OCI-LY7 (cell line): Measurements from ENCODE around the gene BAIAP2. TPM values are rescaled to one million over a fixed set of nuclear protein-coding genes. Genes with fewer than 3 reads are reported as not detected.

Experiments used
- BruUV-seq: library from RNA; stranded (reverse); fragments of 400-500 nt; replicated peaks from 2 replicates; lab custom pipeline; 2021; lab: Mats Ljungman, UMichigan
- CTCF ChIA-PET: fragments of 300-600 bp; sonication (Branson Sonifier 250); formaldehyde crosslinking; loops from one replicate; lab custom pipeline; 2022; ENCODE audit warnings: antibody characterized with exemption; ENCODE audit not compliant: unreplicated experiment; lab: Charles Lee
- POLR2A ChIA-PET: fragments of 300-600 bp; sonication (Branson Sonifier 250); formaldehyde crosslinking; loops from one replicate; lab custom pipeline; 2022; ENCODE audit warnings: antibody characterized with exemption; lab: Charles Lee
- DNase-seq: peaks from one replicate; pipeline ENCODE4 v3.0.0-alpha.2; 2015; ENCODE audit warnings: low spot score
- H2AFZ ChIP-seq: fragments of 200-600 bp; sonication (generic), shearing (Covaris generic); 2 replicates; pipeline ENCODE4 v1.6.1; 2014; ENCODE audit warnings: mild to moderate bottlenecking, antibody characterized with exemption, low read length, moderate library complexity
- H3K27ac ChIP-seq: fragments of 200-600 bp; sonication (generic); 2 replicates; pipeline ENCODE4 v1.5.1; 2014; ENCODE audit warnings: mixed run types, low read depth, mild to moderate bottlenecking, moderate library complexity, low read length, inconsistent platforms; ENCODE audit not compliant: poor library complexity, severe bottlenecking
- H3K36me3 ChIP-seq: fragments of 200-600 bp; sonication (generic); 2 replicates; pipeline ENCODE4 v1.6.1; 2014; ENCODE audit warnings: mild to moderate bottlenecking, antibody characterized with exemption, low read length, moderate library complexity, mixed read lengths; ENCODE audit not compliant: insufficient read depth
- H3K4me1 ChIP-seq: fragments of 200-600 bp; sonication (generic); 2 replicates; pipeline ENCODE4 v1.5.1; 2014; ENCODE audit warnings: mild to moderate bottlenecking, low read length; ENCODE audit not compliant: insufficient read depth, poor library complexity, severe bottlenecking
- H3K4me2 ChIP-seq: fragments of 200-600 bp; sonication (generic); 2 replicates; pipeline ENCODE4 v1.6.1; 2014; ENCODE audit warnings: mild to moderate bottlenecking, low read length
- H3K4me3 ChIP-seq: fragments of 200-600 bp; sonication (generic); 2 replicates; pipeline ENCODE4 v1.5.1; 2014; ENCODE audit warnings: mild to moderate bottlenecking, low read depth, low read length; ENCODE audit not compliant: poor library complexity, severe bottlenecking
- H3K79me2 ChIP-seq: fragments of 200-600 bp; sonication (generic); 2 replicates; pipeline ENCODE4 v1.6.1; 2016; ENCODE audit warnings: low read depth, mild to moderate bottlenecking, low read length, moderate library complexity, mixed read lengths; ENCODE audit not compliant: insufficient read depth
- H3K9me2 ChIP-seq: fragments of 200-600 bp; sonication (generic); 2 replicates; pipeline ENCODE4 v1.6.1; 2016; ENCODE audit warnings: mild to moderate bottlenecking, low read length, mixed read lengths; ENCODE audit not compliant: insufficient read depth
- H3K9me3 ChIP-seq: fragments of 200-600 bp; sonication (generic); 2 replicates; pipeline ENCODE4 v1.6.1; 2014; ENCODE audit warnings: mild to moderate bottlenecking, mixed run types, low read length, mixed read lengths
- H4K20me1 ChIP-seq: fragments of 200-600 bp; sonication (generic); 2 replicates; pipeline ENCODE4 v1.6.1; 2014; ENCODE audit warnings: mild to moderate bottlenecking, antibody characterized with exemption, low read length, moderate library complexity, mixed read lengths; ENCODE audit not compliant: insufficient read depth
- EZH2phosphoT487 ChIP-seq: fragments of 200-600 bp; sonication (generic); IDR thresholded peaks from 2 replicates; pipeline ENCODE4 v1.6.1; 2018; ENCODE audit warnings: low read depth, borderline replicate concordance, mild to moderate bottlenecking, mixed run types, antibody characterized with exemption, low read length, moderate library complexity, mixed read lengths
- intact Hi-C: fragments of 100-400 bp; cut with micrococcal nuclease; formaldehyde crosslinking; loops from one replicate; pipeline ENCODE4 v1.10.0; 2022; ENCODE audit not compliant: unreplicated experiment
- total RNA-seq, 2 experiments: library from RNA; depleted of rRNA in 1 of 2; stranded (reverse); fragments of >200 nt in 1 of 2; shearing (Covaris generic) in 1 of 2; gene quantifications; 2 replicates each; pipeline ENCODE4 v1.2.3, GENCODE V29; 2014 to 2022
- TF ChIP-seq, protein P1 (sequence below): fragments of 200-600 bp; sonication (generic); conservative IDR thresholded peaks from 2 replicates; pipeline ENCODE4 v1.5.1; 2014; ENCODE audit warnings: mild to moderate bottlenecking, antibody characterized with exemption, low read length, moderate library complexity, mixed read lengths

The BAIAP2 gene
- total RNA-seq, 2 experiments from 2014 or later: 2.1 to 2.3 TPM

DNA sequence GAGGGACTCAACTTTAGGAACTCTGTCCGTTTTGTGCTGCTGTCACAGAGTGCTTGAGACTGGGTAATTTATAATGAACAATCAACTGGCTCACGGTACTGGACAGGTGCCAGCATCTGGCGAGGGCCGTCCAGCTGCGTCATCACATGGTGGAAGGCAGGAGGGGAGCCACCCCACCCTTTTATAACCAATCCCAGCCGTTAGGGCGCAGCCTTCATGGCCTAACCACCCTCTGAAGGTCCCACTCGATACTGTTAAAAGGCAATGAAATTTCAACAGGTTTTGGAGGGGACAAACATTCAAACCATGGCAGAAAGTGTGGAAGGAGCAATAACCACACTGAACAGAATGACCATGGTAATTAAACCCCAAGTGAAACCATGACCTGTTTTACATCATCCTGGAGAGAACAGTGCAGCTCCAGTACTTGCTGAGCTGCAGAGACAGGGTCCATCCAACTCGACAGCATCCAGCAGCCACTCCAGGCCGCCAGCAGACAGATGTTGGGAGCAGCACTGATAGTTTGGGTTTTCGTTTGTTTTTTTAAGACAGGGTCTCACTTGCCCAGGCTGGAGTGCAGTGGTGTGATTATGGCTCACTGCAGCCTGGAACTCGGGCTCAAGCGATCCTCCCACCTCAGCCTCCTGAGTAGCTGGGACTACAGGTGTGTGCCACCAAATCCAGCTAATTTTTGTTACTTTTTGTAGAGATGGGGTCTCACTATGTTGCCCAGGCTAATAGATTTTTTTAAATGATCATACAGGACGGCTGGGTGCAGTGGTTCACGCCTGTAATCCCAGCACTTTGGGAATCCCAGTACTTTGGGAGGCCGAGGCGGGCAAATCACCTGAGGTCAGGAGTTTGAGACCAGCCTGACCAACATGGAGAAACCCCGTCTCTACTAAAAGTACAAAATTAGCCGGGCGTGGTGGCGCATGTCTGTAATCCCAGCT is 32.3 kb upstream of the BAIAP2 start:
- no peak for DNase-seq
- POLR2A ChIA-PET: no interaction called here
- CTCF ChIA-PET: no interaction called here

DNA sequence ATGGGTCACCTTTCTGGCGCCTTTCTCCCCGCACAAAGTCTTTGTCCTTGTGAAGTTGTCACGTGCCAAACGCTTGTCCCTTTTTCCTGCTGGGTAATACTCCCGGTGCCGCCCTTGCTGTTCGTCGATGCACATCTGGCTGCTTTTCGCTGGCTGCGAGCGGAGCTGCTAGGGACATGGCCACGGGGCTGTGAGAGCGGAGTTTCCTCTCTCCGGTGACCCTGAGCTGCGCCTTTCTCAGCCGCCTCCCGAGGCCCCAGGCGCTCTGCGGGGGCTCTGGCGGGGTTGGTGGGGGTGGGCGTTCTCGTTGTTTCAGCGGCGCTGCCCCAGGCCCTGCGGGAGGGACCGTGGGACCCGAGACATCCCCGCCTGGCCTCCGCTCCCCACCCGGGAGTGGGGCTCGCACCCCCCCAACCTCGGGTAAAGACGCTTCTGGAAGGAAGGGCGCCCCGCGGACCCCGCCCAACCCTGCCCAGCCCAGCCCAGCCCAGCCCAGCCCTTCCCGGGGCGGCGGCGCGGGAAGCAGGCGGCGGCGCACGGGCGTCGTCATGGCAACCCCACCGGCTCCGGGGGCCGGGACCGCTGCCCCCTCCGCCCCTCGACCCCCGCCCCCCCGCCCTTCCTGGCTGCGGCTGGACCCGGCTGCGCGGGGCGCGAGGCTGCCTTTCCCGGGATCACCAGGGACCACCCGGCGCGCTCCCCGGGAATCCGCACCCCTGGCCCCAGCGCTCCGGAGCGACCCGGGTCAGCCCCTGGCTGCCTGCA is 31.1 kb upstream of the BAIAP2 start:
- Histone ChIP-seq H3K36me3 (no peaks in the 10 kb centered on the region), H4K20me1 (no peaks in the 10 kb centered on the region), H2AFZ (no peak overlapping the region), H3K4me2 (no peak overlapping the region), H3K9me3 (no peaks in the 10 kb centered on the region), H3K4me3 (no peak overlapping the region), H3K27ac (no peak overlapping the region), H3K9me2 (no peaks in the 10 kb centered on the region), H3K4me1 (no peaks in the 10 kb centered on the region), H3K79me2 (no peaks in the 10 kb centered on the region)
- no peak for DNase-seq
- intact Hi-C loops: no loop called here
- no TSS peak for BruUV-seq
- no peak for TF ChIP-seq EZH2phosphoT487
- TF ChIP-seq, protein P1, sequence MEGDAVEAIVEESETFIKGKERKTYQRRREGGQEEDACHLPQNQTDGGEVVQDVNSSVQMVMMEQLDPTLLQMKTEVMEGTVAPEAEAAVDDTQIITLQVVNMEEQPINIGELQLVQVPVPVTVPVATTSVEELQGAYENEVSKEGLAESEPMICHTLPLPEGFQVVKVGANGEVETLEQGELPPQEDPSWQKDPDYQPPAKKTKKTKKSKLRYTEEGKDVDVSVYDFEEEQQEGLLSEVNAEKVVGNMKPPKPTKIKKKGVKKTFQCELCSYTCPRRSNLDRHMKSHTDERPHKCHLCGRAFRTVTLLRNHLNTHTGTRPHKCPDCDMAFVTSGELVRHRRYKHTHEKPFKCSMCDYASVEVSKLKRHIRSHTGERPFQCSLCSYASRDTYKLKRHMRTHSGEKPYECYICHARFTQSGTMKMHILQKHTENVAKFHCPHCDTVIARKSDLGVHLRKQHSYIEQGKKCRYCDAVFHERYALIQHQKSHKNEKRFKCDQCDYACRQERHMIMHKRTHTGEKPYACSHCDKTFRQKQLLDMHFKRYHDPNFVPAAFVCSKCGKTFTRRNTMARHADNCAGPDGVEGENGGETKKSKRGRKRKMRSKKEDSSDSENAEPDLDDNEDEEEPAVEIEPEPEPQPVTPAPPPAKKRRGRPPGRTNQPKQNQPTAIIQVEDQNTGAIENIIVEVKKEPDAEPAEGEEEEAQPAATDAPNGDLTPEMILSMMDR: no peak
- ChIA-PET POLR2A (interaction anchor here (0.8 kb wide), 1 partner anchor 48 kb away, joined by 4 read pairs; no protein-coding TSS in a partner anchor), CTCF (no interaction called here)

More for the DNA sequence above, 32.3 kb upstream of the BAIAP2 start:
- BruUV-seq: no TSS peak
- Histone ChIP-seq H2AFZ (no peak overlapping the region), H3K36me3 (no peaks in the 10 kb centered on the region), H3K9me3 (no peaks in the 10 kb centered on the region), H3K4me3 (no peak overlapping the region), H3K4me1 (no peaks in the 10 kb centered on the region), H3K79me2 (no peaks in the 10 kb centered on the region), H4K20me1 (no peaks in the 10 kb centered on the region), H3K4me2 (no peak overlapping the region), H3K27ac (no peak overlapping the region), H3K9me2 (no peaks in the 10 kb centered on the region)
- intact Hi-C loops: no loop called here
- TF ChIP-seq, protein P1: no peak
- TF ChIP-seq EZH2phosphoT487: no peak
